DMS53 treated with DMSO at 0.1 percent for 48 hours (cell line): ENCODE measurements around the gene NKPD1.

Source experiments
- DNase-seq: peaks from one replicate; lab custom pipeline; 2025; ENCODE audit not compliant: unreplicated experiment; lab: John Stamatoyannopoulos, UW

Gene NKPD1, protein sequence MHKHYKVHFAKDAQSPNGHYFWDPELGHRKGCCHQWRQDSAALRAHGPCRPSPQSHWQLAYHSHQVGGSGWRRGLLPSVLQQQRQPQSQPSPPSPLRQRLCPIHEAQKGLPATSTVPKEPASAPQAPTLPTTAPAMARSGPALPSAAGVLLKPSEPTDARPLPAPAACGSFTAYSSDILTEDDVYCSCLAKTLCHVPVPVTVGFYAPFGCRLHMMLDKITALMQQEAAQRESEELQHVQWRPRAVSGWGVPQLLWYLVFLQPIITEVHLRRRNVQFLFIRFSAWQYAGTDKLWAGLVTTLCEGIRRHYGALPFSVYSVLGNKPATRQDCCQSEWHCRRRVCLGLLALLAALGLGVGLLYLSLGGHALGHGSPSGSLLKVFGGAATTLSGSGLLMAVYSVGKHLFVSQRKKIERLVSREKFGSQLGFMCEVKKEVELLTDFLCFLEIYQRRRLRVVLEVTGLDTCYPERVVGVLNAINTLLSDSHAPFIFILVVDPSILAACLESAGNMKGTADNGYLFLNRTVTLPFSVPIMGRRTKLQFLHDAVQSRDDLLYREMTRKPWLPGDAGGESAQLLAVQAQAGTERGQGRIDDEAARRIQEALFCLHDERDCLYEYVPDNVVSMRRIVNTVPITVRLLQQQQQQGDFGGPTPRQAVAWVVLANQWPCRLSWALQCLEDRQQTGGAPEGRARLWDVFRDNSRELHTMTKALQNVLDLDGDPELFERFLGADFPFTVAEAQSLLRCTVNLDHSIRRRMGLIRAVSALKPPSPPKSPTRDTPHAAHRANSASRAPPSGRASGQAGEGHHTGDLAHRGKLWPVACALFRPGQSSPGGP

GRCh38 chr19:45160870-45161737, at the start of gene NKPD1:
Gene NKPD1, minus strand, starts transcription at chr19:45160982. Its CDS starts 832 bp downstream, at chr19:45160150.
- peak; percentile 59 for DNase-seq

GRCh38 chr19:45206328-45206727, 45.5 kb upstream of the NKPD1 start:
- DNase-seq = no peak

- DNase-seq = no peak
Observed at GRCh38 chr19:45205810-45206209, 45.0 kb upstream of the NKPD1 start.

GRCh38 chr19:45202637-45203036, 41.9 kb upstream of the NKPD1 start:
- no peak for DNase-seq

GRCh38 chr19:45200568-45200967, 39.8 kb upstream of the NKPD1 start:
- no peak for DNase-seq

DNA sequence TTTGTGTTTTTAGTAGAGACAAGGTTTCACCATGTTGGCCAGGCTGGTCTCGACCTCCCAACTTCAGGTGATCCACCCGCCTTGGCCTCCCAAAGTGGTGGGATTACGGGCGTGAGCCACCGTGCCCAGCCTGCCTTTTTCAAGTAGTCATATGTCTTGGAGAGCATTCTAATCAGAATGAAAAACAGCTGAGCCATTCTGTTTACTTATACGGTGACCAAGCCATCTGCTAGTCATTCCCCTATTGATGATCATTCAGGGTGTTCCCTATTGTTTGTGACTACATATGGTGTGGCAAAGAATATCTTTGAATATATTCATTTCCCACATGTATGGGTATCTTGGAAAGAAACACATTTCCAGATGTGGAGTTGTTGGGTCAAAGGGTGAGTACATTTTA, 35.0 kb upstream of the NKPD1 start:
- DNase-seq = no peak

- DNase-seq = no peak
Observed at GRCh38 chr19:45191375-45191774, 30.6 kb upstream of the NKPD1 start.

- no peak for DNase-seq
Observed at GRCh38 chr19:45189971-45190370, 29.2 kb upstream of the NKPD1 start.

DNA sequence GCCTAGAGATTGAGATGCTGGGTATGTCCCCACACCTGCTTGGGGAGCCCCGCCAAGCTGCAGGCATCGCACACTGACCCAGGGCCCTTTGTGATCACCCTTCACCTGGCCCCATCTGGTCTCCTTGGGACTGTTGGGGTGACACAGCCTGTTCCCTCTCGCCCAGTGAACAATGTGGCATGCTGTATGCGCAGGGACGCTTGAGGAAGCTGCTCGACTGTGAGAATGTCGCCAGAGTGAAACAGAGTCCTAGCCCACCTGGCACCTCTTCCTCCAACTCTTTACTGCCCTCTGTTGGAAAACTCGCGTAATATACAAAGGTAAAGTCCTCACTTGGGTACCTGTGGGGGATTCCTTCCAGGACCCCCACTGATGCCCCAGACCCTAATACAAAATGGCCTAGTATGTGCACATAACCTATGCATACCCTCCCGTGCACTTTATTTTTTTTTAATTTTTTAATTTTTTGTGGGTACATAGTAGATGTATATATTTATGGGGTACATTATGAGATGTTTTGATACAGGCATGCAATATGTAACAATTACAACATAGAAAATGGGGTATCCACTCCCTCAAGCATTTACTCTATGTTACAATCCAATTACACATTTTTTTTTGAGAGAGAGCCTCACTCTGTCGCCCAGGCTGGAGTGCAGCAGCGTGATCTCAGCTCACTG, 26.8 kb upstream of the NKPD1 start:
- no peak for DNase-seq

DNA sequence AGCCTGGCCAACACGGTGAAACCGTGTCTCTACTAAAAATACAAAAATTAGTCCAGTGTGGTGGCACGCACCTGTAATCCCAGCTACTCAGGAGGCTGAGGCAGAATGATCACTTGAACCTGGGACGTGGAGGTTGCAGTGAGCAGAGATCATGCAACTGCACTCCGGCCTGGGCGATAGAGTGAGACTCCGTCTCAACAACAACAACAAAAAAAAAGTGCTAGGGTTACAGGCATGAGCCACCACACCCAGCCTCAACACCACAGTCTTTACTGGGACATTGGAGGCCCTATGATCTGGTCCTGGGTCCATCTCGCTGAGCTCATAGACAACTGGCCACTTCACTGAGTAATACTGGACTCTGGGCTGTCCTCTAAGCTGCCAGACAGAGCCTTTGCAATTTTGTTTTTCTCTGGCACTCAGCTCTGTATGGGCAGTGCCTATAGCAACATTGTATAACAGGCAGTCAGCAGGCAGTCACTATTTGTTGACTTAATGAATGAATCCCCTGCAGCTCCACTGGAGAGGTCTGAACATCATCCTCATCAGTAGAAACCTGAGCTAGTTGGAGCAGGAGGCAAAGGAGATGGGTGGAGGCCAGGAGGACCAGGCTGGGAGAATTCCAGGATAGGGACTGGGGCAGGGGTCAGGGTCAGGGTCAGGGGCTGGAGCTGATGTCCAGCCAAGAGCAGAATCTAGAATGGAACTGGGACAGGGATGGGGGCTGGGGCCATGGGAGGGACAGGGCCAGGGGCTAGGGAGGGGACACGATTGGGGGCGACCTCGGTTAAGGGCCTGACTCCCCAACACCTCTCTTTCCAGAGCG, 25.9 kb upstream of the NKPD1 start:
- no peak for DNase-seq

DNA sequence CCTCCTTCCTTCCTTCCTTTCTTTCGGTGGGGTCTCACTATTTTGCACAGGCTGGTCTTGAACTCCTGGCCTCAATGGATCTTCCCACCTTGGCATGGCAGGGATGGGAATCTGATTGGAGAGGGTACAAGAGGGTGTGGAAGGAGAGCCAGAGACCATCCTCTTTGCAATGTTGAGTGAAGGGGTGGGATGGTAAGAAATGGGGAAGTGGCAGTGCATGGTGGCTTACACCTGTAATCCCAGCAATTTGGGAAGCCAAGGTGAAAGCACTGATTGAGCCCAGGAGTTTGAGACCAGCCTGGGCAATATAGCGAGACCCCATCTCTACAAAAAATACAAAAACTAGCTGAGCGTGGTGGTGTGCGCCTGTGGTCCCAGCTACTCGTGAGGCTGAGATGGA, 23.3 kb upstream of the NKPD1 start:
- DNase-seq = no peak

- DNase-seq = no peak
Observed at GRCh38 chr19:45182758-45183157, 22.0 kb upstream of the NKPD1 start.

- no peak for DNase-seq
Observed at GRCh38 chr19:45180936-45181335, 20.2 kb upstream of the NKPD1 start.

GRCh38 chr19:45179892-45180370, 19.1 kb upstream of the NKPD1 start:
- DNase-seq = no peak

DNA sequence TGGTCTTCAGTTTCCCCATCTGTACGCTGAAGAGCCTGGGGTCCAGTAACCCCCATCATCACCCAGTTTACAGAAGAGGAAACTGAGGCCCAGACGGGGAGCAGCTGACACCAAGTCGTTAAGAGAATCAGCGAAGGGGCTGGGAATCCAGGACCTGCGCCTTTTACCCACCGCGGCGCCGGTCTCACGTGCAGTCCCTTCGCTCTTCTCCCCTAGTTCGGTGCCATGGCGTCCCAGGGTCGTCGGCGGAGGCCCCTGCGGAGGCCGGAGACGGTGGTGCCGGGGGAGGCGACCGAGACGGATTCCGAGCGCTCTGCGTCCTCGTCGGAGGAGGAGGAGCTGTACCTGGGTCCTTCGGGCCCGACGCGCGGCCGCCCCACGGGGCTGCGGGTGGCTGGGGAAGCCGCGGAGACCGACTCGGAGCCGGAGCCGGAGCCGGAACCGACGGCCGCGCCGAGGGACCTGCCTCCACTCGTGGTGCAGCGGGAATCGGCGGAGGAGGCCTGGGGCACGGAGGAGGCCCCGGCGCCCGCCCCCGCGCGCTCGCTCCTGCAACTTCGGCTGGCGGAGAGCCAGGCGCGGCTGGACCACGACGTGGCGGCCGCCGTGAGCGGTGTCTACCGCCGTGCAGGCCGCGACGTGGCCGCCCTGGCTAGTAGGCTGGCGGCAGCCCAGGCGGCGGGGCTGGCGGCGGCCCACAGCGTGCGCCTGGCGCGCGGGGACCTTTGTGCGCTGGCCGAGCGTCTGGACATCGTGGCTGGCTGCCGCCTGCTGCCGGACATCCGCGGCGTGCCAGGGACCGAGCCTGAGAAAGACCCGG, 18.5 kb upstream of the NKPD1 start:
- DNase-seq = no peak

- DNase-seq = peak; percentile 98
Observed at GRCh38 chr19:45178262-45179071, 17.7 kb upstream of the NKPD1 start, which contains the start of gene BLOC1S3. Gene BLOC1S3, plus strand, starts transcription at chr19:45178784. Its CDS starts 513 bp downstream, at chr19:45179297.

- peak; percentile 17 for DNase-seq
Observed at GRCh38 chr19:45177817-45178261, 17.1 kb upstream of the NKPD1 start, which contains the start of gene TRAPPC6A. Gene TRAPPC6A, minus strand, starts transcription at chr19:45178237. Its CDS starts 19 bp downstream, at chr19:45178218.
